ENCODE results near the gene MYT1.

DNA sequence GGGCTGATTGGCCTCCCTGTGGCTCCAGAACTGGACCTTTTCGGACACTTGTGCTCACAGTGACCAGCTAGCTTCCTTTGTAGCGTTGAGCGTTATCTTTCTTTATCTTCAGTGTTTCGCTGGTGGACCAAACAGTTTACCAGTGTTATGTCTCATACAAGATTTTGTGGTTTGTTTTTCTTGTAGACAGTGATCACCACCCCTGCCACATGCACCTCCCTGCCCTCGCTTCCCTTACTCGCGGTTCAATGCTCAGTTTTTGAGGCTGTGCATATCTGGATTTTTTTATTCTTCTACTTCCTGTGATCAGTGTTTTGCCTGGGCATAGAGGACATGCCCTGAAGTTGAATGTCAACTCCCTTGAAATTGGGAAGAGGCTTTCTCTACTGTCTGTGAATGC lies 16.4 kb downstream of the MYT1 start:
- TF ChIP-seq, protein P1, sequence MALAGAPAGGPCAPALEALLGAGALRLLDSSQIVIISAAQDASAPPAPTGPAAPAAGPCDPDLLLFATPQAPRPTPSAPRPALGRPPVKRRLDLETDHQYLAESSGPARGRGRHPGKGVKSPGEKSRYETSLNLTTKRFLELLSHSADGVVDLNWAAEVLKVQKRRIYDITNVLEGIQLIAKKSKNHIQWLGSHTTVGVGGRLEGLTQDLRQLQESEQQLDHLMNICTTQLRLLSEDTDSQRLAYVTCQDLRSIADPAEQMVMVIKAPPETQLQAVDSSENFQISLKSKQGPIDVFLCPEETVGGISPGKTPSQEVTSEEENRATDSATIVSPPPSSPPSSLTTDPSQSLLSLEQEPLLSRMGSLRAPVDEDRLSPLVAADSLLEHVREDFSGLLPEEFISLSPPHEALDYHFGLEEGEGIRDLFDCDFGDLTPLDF (CRISPR knock-in tag; IDR thresholded peaks at IDR 0.05) = no peak
- TF ChIP-seq, protein P2, sequence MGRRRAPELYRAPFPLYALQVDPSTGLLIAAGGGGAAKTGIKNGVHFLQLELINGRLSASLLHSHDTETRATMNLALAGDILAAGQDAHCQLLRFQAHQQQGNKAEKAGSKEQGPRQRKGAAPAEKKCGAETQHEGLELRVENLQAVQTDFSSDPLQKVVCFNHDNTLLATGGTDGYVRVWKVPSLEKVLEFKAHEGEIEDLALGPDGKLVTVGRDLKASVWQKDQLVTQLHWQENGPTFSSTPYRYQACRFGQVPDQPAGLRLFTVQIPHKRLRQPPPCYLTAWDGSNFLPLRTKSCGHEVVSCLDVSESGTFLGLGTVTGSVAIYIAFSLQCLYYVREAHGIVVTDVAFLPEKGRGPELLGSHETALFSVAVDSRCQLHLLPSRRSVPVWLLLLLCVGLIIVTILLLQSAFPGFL (CRISPR knock-in tag; IDR thresholded peaks at IDR 0.05; ENCODE audit: borderline replicate concordance) = no peak
- TF ChIP-seq, protein P3, sequence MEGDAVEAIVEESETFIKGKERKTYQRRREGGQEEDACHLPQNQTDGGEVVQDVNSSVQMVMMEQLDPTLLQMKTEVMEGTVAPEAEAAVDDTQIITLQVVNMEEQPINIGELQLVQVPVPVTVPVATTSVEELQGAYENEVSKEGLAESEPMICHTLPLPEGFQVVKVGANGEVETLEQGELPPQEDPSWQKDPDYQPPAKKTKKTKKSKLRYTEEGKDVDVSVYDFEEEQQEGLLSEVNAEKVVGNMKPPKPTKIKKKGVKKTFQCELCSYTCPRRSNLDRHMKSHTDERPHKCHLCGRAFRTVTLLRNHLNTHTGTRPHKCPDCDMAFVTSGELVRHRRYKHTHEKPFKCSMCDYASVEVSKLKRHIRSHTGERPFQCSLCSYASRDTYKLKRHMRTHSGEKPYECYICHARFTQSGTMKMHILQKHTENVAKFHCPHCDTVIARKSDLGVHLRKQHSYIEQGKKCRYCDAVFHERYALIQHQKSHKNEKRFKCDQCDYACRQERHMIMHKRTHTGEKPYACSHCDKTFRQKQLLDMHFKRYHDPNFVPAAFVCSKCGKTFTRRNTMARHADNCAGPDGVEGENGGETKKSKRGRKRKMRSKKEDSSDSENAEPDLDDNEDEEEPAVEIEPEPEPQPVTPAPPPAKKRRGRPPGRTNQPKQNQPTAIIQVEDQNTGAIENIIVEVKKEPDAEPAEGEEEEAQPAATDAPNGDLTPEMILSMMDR (IDR thresholded peaks at IDR 0.05) = no peak
- TF ChIP-seq SMAD3 (CRISPR knock-in tag; IDR thresholded peaks at IDR 0.05; ENCODE audit: borderline replicate concordance) = no peak
- no peak for TF ChIP-seq TCF7 (CRISPR knock-in tag; IDR thresholded peaks at IDR 0.05; ENCODE audit: low read depth)
- no peak for TF ChIP-seq ZNF121 (CRISPR knock-in tag; IDR thresholded peaks at IDR 0.05)
- TF ChIP-seq, protein P4, sequence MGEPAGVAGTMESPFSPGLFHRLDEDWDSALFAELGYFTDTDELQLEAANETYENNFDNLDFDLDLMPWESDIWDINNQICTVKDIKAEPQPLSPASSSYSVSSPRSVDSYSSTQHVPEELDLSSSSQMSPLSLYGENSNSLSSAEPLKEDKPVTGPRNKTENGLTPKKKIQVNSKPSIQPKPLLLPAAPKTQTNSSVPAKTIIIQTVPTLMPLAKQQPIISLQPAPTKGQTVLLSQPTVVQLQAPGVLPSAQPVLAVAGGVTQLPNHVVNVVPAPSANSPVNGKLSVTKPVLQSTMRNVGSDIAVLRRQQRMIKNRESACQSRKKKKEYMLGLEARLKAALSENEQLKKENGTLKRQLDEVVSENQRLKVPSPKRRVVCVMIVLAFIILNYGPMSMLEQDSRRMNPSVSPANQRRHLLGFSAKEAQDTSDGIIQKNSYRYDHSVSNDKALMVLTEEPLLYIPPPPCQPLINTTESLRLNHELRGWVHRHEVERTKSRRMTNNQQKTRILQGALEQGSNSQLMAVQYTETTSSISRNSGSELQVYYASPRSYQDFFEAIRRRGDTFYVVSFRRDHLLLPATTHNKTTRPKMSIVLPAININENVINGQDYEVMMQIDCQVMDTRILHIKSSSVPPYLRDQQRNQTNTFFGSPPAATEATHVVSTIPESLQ (CRISPR knock-in tag; IDR thresholded peaks at IDR 0.05) = no peak
- TF ChIP-seq TEAD4 (CRISPR knock-in tag; IDR thresholded peaks at IDR 0.05) = no peak
- TF ChIP-seq, protein P5, sequence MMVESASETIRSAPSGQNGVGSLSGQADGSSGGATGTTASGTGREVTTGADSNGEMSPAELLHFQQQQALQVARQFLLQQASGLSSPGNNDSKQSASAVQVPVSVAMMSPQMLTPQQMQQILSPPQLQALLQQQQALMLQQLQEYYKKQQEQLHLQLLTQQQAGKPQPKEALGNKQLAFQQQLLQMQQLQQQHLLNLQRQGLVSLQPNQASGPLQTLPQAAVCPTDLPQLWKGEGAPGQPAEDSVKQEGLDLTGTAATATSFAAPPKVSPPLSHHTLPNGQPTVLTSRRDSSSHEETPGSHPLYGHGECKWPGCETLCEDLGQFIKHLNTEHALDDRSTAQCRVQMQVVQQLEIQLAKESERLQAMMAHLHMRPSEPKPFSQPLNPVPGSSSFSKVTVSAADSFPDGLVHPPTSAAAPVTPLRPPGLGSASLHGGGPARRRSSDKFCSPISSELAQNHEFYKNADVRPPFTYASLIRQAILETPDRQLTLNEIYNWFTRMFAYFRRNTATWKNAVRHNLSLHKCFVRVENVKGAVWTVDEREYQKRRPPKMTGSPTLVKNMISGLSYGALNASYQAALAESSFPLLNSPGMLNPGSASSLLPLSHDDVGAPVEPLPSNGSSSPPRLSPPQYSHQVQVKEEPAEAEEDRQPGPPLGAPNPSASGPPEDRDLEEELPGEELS (CRISPR knock-in tag; IDR thresholded peaks at IDR 0.05) = no peak
- no peak for TF ChIP-seq FOXK1 (CRISPR knock-in tag; IDR thresholded peaks at IDR 0.05)
- TF ChIP-seq, protein P6, sequence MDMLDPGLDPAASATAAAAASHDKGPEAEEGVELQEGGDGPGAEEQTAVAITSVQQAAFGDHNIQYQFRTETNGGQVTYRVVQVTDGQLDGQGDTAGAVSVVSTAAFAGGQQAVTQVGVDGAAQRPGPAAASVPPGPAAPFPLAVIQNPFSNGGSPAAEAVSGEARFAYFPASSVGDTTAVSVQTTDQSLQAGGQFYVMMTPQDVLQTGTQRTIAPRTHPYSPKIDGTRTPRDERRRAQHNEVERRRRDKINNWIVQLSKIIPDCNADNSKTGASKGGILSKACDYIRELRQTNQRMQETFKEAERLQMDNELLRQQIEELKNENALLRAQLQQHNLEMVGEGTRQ (CRISPR knock-in tag; IDR thresholded peaks at IDR 0.05) = no peak
- TF ChIP-seq, protein P7, sequence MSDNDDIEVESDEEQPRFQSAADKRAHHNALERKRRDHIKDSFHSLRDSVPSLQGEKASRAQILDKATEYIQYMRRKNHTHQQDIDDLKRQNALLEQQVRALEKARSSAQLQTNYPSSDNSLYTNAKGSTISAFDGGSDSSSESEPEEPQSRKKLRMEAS (CRISPR knock-in tag; IDR thresholded peaks at IDR 0.05) = no peak
- TF ChIP-seq, protein P8, sequence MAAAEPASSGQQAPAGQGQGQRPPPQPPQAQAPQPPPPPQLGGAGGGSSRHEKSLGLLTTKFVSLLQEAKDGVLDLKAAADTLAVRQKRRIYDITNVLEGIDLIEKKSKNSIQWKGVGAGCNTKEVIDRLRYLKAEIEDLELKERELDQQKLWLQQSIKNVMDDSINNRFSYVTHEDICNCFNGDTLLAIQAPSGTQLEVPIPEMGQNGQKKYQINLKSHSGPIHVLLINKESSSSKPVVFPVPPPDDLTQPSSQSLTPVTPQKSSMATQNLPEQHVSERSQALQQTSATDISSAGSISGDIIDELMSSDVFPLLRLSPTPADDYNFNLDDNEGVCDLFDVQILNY (CRISPR knock-in tag; IDR thresholded peaks at IDR 0.05) = no peak
- TF ChIP-seq, protein P9, sequence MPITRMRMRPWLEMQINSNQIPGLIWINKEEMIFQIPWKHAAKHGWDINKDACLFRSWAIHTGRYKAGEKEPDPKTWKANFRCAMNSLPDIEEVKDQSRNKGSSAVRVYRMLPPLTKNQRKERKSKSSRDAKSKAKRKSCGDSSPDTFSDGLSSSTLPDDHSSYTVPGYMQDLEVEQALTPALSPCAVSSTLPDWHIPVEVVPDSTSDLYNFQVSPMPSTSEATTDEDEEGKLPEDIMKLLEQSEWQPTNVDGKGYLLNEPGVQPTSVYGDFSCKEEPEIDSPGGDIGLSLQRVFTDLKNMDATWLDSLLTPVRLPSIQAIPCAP (CRISPR knock-in tag; IDR thresholded peaks at IDR 0.05) = no peak
